GM21576 (cell line): ENCODE data around the gene OPALIN.
"Not testable (repeated sequence)": the region's sequence is repeated elsewhere in the genome, so short reads cannot be mapped to it uniquely, and the experiment has no call there.

ENCODE experiments used
- ATAC-seq: cut with Tn5 transposase; IDR thresholded peaks from one replicate; pipeline ENCODE4 v1.9.1; 2021; ENCODE audit warnings: mild to moderate bottlenecking, moderate library complexity; ENCODE audit not compliant: unreplicated experiment

OPALIN gene

DNA sequence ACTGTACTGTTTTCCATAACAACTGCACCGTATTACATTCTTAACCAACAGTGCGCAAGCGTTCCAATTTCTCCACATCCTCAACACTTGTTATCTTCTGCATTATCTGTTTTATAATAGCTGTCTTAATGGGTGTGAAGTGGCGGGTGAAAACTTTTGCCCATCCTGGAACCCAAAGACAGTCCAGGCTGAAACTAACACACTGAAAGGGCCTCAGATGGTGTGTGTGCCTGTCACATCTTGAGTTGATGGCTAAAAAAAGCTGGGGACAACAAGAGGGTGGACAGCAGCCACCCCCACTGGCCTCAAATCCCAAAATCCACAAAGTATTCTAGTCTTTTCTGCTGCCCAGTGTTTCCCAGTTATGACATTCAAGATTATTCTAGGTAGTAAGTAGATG lies 19.4 kb downstream of the OPALIN start:
- ATAC-seq, result no peak

DNA sequence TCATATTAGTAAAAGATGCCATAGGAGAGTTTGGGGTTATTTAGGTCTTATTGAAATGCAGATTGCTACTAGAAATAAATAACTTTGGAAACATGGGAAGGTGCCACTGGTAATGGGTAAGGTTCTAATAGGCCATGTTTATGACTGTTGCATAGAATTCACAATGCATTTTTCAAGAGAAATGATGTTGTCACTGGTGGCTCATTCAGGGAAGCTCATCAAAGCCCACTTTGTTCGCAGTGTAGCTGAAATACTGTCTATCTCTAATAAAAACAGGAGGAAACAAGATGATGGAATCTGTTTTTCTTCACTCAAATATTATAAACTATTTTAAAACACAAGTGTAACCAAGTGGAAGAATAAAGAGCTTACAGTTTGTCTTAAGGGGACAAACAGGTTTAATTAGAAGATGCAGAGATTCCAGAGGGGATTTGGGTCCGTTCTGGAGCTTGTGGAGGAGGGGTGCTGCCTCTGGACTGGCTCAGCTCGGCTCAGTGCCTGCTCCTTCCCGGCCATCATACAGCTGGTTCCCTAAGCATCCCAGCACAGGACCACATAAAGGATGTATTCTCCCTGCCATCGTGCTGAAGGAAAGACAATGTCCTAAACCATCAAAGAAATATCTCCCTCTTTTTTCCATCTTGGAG lies 20.4 kb downstream of the OPALIN start:
- ATAC-seq, result no peak

DNA sequence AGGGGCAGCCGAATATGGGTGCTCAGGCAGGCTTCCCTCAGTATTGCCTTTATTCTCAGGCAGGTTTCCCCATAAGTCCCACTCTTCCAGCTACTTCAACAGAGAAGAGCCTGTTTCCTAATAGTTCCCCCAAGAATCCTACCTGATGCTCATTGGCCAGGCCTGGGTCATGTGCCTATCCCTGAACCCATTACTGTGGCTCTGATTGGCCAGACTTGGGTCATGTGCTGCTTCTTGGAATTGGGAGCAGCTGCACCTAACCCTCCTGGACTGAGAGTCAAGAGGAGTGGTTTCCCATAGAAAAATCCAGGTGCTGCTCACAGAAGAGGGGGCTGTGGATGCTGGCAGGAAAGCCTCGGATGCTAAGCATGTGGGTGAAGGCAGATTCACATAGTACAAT lies 21.7 kb downstream of the OPALIN start:
- no peak for ATAC-seq

DNA sequence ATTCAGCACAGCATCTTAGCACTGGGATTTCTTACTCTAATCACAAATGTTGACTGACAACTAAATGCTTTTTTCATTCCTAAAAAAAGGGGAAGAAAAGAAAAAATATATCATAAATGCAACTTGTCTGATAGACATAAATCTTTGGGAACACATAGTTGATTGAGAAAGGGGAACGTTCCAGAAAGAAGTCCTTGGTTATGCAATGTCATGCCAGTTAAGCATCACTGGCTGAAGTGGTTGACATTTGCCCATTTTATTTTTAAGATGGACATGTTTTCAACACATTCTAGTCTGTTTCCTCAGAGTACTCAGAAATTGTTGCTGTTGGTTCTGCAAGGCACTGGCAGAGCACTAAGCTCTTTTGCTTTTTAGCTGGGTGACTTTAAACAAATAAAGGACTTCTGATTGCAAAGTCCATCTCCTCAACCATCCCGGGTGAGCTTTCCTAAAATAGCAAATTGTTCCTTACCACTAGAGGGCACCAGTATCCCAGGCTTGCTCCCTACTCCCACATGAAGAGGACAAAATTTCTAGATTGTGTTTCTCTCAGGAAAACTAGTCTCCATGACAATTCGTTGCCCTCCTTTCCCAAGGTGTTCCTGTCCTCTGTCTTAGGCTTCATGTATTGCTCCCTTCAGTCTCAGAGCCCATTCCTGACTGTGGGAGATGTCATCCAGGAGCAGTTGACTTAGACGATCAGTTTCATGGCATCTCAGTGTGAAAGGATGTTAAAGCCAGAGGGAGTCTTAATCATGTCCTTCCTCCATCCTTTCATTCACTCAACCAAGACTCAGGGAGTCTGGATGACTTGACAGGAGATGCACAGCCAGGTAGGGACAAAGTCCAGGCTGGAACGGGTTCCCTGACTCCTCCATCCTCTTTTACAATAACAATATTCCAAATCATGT lies 23.9 kb downstream of the OPALIN start:
- no peak for ATAC-seq

DNA sequence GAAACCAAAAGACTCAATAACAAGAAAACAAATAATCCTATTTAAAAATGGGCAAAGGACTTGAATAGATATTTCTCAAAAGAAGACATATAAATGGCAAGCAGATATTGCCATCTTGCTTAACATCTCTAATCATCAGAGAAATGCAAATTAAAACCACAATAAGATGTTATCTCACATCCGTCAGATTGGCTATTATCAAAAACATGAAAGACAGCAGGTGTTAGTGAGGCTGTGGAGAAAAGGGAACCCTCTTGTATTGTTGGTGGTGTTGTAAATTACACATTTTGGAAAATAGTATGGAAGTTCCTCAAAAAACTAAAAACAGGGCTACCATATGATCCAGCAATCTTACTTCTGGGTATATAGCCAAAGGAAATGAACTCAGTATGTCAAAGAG lies 25.7 kb downstream of the OPALIN start:
- no peak for ATAC-seq

DNA sequence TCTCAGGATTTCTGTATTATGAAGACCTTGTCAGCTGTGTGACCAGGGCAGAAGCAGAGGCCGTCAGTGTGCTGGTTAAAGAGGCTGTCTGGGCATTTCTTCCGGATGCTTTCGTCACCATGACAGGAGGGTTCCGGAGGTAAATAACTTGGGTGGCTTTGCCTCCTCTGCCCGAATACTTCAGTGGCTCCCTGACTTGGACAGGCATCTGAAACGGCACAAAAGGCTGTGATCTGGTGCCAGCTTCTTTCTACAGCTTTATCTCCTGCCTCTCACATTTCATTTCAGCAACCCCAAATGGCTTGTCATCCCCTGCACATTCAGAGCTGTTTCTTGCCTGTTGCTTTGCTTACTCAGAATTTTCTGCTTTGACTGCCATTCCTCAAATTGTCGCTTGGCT lies 31.3 kb downstream of the OPALIN start:
- no peak for ATAC-seq

DNA sequence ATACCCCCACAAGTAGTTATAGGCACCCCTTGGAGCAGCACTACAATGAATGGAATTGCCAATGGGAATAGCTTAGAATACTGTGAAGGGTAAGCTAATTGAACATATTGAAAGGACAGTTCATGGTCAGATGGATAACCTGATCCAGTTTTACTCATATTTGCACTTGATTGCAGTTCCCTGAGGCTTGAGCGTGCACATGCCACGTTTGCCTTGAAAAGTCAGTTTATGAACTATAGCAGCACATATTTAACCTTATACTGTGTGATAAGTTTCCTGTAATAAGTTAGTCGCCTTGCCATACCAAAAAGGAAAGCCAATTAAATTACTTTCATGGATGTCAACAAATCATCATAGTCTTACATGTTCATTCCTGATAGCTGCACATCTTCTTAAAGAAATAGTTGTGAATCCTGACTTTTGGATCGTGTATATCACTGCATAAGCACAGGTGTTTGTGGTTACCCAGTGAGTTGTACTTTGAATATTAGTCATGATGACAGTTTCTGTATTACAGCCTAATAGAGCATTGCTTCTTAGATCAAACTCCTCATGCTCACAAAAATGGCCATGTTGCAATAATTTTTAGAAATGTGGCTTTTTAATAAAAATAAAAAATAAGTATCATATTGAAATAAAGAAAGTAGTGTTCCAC lies 33.0 kb downstream of the OPALIN start:
- peak; percentile 93 for ATAC-seq

DNA sequence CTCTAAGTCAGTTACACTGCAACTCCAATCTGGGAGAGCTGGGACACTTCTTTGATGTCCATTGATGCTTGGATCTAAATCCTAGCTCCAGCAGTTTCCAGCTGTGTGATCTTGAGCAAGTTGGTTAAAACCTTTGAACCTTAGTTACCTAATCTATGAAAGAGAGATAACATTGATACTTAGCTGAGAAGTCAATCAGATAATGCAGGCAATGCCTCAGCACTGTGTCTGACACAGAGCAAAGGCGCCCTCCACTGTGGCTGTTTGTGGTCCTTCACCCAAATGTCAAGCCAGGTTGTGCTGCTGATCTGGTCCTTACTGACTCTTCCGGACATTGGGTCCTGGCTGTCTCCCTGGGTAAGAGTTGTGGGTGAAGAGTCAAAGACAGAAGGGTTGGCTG lies 34.4 kb downstream of the OPALIN start:
- ATAC-seq, result no peak

DNA sequence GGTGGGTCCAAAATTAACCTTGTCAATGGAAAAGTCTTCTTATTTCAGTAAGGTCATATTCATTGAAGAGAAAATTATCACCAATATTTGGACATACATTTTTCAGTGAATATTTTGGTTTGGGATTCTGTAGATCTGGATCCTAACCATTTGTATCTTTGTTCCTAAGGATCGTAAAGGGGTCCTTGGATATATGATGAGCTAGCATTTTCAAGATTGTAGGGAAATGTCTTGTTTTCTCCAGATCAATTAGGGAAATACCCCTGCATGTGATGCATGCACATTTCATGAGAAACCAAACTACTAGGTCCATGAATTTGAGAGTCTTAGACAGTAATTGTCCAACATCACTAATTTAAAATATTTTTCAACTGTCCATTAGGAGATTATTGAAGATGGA lies 36.5 kb downstream of the OPALIN start:
- ATAC-seq, result no peak

DNA sequence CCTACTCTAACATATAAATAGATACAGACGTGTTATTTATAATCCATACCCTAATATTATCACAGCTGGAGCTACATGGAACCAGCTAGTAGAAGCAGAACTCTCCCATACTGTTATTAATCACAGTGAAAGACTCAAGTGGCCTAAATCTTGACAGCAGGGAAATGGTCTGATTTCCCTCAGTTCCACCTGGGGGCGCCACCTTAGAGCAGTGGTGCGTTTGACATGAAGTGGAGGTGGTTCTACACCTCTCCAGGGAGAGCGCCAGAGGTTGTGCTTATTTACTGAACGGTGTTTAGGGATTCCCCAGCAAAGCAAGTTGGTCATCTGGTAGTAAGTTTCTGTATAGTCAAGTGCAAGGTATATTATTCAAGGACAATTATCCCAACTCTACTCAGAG lies 37.0 kb downstream of the OPALIN start:
- ATAC-seq, result no peak

DNA sequence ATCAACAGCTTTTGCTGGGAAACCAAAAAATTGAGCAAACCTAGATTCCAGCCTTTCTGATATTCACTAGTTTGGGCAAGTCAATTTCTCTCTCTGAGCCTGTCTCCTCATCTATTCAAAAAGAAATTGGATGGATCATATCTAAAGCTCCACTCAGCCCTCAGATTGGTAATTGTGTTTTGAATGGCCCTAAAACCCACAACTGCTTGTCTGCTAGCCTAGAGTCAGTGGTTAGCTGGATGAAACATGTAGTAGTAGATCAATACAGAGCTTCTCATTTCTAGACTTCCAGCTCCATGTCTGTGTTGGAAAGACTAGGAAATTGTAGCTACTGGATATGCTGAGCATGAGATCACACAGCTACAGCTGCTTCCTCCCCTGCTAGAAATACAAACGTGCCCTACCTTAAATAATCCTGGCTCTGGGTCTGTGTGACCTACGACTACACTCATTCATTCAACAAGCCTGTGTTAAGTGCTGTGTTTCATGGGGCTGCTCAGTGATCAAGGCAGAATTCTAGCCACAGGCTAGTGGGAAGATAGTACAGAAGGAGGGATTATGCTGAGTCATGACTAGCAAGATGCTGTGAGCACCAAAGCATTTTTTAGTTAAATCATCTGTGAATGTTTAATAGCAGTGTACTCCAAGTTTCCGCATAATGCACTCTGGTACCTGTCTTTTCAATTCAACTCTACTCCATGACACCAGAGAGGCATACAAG lies 38.9 kb downstream of the OPALIN start:
- ATAC-seq, result no peak

DNA sequence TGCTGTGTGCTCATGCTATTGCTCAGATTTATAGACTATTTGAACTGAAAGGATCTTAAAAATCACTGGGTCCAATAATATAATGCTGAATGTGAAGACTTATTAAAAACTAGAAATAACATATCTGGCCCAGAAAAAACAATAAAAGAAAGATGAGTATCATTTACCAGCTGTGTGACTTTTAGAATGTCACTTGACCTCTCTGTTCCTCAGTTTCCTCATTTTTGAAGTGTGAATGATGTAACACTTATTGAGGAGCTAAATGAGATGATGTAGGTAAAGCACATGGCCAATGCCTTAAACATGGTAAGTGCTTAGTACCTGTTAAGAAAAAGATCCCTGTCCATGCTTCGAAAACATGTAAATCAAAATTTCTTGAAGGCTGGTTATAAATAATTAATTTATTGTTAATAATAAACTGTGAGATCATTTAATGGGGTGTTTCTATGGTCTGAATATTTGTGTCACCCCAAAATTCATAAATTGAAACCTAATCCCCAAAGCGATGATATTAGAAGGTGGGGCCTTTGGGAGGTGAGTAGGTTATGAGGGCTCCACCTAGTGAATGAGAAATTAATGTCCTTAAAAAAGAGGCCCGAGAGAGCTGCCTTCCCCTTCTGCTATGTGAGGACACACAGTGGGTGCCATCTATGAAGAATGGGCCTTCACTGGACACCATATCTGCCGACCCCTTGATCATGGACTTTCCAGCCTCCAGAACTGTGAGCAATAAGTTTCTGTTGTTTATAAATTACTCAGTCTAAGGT lies 41.6 kb downstream of the OPALIN start:
- no peak for ATAC-seq

DNA sequence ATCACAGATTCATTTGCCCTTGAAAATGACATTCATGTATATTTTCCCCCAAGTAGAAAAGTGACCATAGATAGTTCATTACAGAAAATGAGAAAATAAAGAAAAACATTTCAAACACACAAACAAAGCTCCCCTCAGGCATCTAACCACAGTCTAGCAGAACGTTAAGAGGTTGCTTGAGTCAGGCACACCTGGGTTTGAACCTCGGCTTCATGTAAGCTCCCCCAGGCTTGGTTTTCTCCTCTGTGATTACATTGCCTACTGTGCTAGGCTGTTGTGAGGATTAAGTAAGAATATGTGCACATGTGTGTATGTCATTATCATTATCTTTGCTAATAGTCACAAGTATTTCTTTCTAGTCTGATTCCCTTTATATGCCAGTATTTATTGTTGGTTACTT lies 45.5 kb downstream of the OPALIN start:
- no peak for ATAC-seq

DNA sequence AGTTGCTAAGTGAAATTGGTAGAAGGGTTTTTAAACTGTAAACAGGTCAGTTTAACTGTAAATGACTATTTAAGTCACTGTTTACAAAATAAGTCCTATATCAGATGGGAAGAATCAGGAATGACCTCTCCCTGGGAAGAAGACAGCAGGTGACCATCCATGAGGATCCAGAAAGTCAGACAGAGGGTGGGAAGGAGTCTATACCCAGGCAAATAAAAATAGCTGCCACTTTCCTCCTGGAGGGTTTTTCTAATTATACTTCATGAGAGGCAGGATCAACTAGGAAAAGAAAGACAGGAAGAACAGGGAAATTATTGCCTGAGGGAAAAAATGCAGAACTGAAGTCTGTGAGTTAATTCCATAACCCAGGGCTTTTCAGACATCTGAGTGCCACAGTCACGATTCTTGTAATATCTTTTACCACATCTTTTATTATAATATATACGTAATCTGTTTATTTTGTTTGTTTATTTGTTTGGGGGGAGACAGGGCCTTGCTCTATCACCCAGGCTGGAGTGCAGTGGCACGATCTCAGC lies 47.6 kb downstream of the OPALIN start:
- ATAC-seq, result no peak

DNA sequence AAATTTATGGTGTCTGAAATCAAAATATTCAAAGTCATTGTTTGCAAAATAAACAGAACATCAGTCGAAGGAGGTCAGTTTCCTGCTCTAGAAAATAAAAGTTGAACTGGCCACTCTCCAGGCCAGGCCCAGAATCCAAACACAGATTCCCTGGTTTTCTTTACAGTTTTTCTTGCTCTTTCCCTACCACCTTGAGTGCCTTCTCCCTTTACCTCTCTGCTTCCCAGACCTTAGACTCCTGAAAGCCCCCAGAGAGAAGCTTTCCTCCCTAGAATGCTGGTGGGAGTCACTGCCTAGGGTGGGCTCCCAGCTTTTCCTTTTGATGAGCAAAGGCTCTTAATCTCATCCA lies 48.5 kb downstream of the OPALIN start:
- ATAC-seq, result no peak

DNA sequence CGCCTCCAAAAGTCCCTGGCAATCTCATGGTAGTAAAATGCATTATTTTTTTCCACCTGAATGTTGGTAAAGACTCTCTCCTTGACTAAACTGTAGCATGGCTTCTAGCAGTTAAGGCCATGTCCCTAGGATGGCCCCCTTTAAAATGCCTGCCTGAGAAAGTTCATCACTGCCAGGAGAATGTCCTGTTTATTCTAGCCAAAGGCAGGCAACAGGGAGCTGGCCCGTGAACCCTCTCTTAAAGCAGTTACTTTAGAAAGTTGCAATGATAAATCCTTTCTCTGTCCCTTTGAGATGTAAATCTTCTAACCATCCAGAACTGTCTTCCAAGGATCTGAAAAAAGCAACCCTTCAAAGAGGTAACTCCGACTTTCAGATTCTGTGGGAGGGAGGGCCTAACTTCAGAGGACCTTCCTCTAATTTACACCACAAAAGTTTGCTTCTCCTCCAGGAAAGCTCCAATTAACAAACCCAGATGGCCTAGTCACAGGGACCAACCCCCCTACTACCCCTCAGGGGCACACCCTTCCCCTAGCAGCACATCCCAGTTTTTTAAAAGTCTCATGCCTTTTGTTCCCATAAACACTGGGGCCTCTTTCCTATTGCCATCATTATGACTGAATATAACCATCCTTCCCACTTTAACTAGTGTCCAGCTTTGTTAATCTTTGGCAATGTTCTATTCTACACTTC lies 49.0 kb downstream of the OPALIN start:
- no peak for ATAC-seq

DNA sequence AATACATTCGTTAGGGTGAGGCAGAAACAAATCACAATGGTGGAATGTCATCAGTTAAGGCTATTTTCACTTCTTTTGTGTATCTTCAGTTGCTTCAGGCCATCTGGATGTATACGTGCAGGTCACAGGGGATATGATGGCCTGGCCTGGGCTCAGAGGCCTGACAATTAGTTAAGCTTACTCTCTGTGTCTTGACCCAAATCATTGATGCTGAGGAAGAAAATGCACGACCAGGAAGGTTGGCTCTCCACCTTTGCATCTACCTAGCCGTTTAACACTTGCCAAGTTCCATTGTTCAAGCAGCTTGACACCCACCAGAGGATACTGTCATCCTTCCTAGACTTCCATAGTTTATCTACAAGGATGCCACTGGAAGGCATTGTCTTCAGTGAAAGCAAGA lies 49.9 kb downstream of the OPALIN start:
- ATAC-seq, result not testable (repeated sequence)

DNA sequence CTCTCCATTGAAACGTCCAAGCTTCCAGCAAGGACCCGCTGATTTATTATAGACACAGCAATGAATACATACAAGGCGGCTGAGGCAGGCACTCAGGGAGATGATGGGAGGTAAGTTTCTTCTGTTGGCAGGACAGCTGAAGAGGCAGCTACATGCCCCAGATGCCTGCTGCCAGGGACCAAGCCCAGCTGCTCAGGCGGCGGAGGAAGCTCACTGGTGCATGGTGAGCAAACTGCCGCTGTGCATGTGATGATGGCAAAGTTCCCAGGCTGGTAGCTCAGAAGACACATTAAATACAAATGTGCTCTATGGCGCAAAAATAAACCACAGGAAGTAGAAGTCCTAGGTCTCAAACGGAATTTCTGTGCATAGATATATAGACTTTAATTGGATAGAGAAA lies 52.3 kb downstream of the OPALIN start:
- ATAC-seq, result no peak

DNA sequence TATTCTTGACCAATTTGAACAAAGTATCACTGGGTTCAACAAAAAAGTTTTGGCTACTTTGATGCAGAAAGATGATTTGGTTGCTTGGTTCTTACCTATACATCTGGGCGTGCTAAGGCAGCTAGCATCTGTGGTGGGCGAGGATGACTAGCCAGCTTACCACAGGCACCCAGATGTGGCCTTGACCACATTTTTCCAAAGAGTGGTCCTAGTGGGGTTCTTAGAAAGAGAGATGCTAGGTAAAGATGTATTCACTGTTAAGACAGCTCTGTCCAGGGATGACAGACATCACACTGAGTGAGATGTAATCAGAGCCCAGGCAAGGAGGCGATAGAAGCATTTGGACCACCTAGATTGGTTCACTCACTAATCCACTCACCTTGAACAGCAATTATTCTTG lies 53.8 kb downstream of the OPALIN start:
- ATAC-seq, result no peak

DNA sequence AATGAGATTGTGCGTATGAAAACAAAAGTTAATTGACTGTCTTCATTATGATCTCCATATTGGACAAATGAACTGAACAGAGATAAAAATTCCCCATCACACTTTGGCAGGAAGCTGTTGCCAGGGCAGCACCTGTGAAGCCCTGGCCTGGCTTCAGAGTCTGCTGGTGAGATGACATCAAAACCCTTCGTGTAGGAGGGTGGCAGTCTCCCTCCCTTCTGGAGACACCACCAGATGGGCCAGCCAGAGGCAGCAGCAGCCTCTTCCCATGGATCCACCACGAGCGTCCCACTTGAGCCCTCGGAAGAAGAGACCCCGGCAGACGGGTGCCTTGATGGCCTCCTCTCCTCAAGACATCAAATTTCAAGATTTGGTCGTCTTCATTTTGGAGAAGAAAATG lies 54.6 kb downstream of the OPALIN start, which contains the start of gene DNTT:
DNTT (plus strand) TSS at position 205 of the 400 bp plus-strand sequence; CDS start at position 269, 64 bp downstream.
- no peak for ATAC-seq
